Brain microvascular endothelial cell (primary cell): ENCODE measurements around the gene YIPF2.

ENCODE experiments used
- DNase-seq: peaks from one replicate; pipeline ENCODE4 v3.0.0-alpha.2; 2020
- H3K27ac ChIP-seq: fragments of 250-450 bp; sonication (Bioruptor Pico); 2 replicates; pipeline ENCODE4 v1.5.1; 2020; ENCODE audit warnings: mild to moderate bottlenecking, moderate library complexity
- H3K27me3 ChIP-seq: fragments of 250-450 bp; sonication (Bioruptor Pico); replicated peaks from 2 replicates; pipeline ENCODE4 v1.5.1; 2020; ENCODE audit warnings: mild to moderate bottlenecking
- H3K36me3 ChIP-seq: fragments of 250-450 bp; sonication (Bioruptor Pico); replicated peaks from 2 replicates; pipeline ENCODE4 v1.5.1; 2020; ENCODE audit warnings: mild to moderate bottlenecking
- H3K4me3 ChIP-seq: 2 replicates; pipeline ENCODE4 v1.5.1; 2011; ENCODE audit warnings: low read depth, mild to moderate bottlenecking, control low read depth, low read length, moderate library complexity
- CTCF ChIP-seq: IDR thresholded peaks from 2 replicates; pipeline ENCODE4 v1.5.1; 2011; ENCODE audit warnings: low read depth, mild to moderate bottlenecking, moderate library complexity, low read length, control low read depth, inconsistent platforms; ENCODE audit errors: missing control alignments
- in situ Hi-C: cut with HindIII; loops from 2 replicates; pipeline ENCODE4 v1.10.0; 2017; ENCODE audit warnings: low sequenced_read_pairs, low pct_ligation_motif_present

YIPF2 gene

GRCh38 chr19:10968527-10969135, 40.2 kb upstream of the YIPF2 start:
- no peaks in the 10 kb centered on the region for H3K36me3 ChIP-seq
- H3K27ac ChIP-seq: no peak overlapping the region
- H3K4me3 ChIP-seq: no peak overlapping the region
- H3K27me3 ChIP-seq: no peaks in the 10 kb centered on the region
- TF ChIP-seq CTCF: no peak
- DNase-seq: no peak
- in situ Hi-C loops: no loop called here

GRCh38 chr19:10966809-10967208, 38.4 kb upstream of the YIPF2 start:
- Histone ChIP-seq H3K4me3 (no peak overlapping the region), H3K27me3 (no peaks in the 10 kb centered on the region), H3K36me3 (no peaks in the 10 kb centered on the region), H3K27ac (no peak overlapping the region)
- no peak for TF ChIP-seq CTCF
- no peak for DNase-seq
- in situ Hi-C loops: no loop called here

GRCh38 chr19:10965398-10965797, 37.0 kb upstream of the YIPF2 start:
- TF ChIP-seq CTCF: no peak
- Histone ChIP-seq H3K27me3 (no peaks in the 10 kb centered on the region), H3K36me3 (no peaks in the 10 kb centered on the region), H3K4me3 (no peak overlapping the region), H3K27ac (no peak overlapping the region)
- DNase-seq: no peak
- in situ Hi-C loops: no loop called here

GRCh38 chr19:10964903-10965302, 36.5 kb upstream of the YIPF2 start:
- TF ChIP-seq CTCF: peak; percentile 6
- DNase-seq: no peak
- in situ Hi-C loops: no loop called here

GRCh38 chr19:10963865-10964264, 35.4 kb upstream of the YIPF2 start:
- DNase-seq: no peak
- TF ChIP-seq CTCF: no peak
- in situ Hi-C loops: no loop called here
- Histone ChIP-seq H3K36me3 (no peaks in the 10 kb centered on the region), H3K27ac (no peak overlapping the region), H3K4me3 (no peak overlapping the region), H3K27me3 (no peaks in the 10 kb centered on the region)

More at GRCh38 chr19:10964903-10965302, 36.5 kb upstream of the YIPF2 start:
- no peak overlapping the region for H3K27ac ChIP-seq
- H3K36me3 ChIP-seq: no peaks in the 10 kb centered on the region
- H3K27me3 ChIP-seq: no peaks in the 10 kb centered on the region
- H3K4me3 ChIP-seq: no peak overlapping the region

DNA sequence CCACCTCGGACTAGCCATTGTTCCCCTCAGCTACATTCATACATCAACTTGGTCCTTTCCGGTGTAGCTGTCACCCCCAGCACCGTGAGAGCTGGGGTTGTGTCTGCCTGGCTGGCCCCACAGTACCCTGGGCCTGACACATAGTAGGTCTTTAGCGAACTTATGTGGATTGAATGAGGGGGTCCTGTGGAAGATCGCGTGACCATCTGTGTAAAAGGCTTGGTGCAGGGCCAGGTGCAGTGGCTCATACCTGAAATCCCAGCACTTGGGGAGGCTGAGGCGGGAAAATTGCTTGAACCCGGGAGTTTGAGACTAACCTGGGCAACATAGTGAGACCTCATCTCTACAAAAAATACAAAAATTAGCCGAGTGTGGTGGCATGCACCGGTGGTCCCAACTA, 34.4 kb upstream of the YIPF2 start:
- Histone ChIP-seq H3K27ac (no peak overlapping the region), H3K27me3 (no peaks in the 10 kb centered on the region), H3K4me3 (peak overlapping the region; percentile 12), H3K36me3 (no peaks in the 10 kb centered on the region)
- DNase-seq: no peak
- in situ Hi-C loops: no loop called here
- no peak for TF ChIP-seq CTCF
